SK-N-SH treated with all-trans-retinoic acid at 6 μM for 48 hours (cell line): ENCODE data around the gene MYOM3.

ENCODE experiments used
- ATAC-seq: fragments of 200-7000 bp; cut with Tn5 transposase; 3 replicates; pipeline ENCODE4 v1.9.1; 2020; ENCODE audit warnings: mild to moderate bottlenecking, moderate library complexity
- ARNTL ChIP-seq: fragments of 450-650 bp; formaldehyde crosslinking; IDR thresholded peaks from 2 replicates; pipeline ENCODE4 v1.5.0; 2020; ENCODE audit warnings: low read depth, mild to moderate bottlenecking, moderate library complexity, borderline replicate concordance
- BACH2 ChIP-seq: fragments of 250-450 bp; sonication (Bioruptor Pico); IDR thresholded peaks from 2 replicates; pipeline ENCODE4 v1.9.0; 2021; ENCODE audit warnings: mild to moderate bottlenecking, borderline replicate concordance
- CREB5 ChIP-seq: fragments of 250-450 bp; sonication (Bioruptor Pico); IDR thresholded peaks from 2 replicates; pipeline ENCODE4 v1.5.1; 2020; ENCODE audit warnings: low read depth, mild to moderate bottlenecking, moderate library complexity
- CSDC2 ChIP-seq: fragments of 250-450 bp; sonication (Bioruptor Pico); IDR thresholded peaks from 2 replicates; pipeline ENCODE4 v1.5.0; 2020; ENCODE audit warnings: mild to moderate bottlenecking, moderate library complexity
- CSRNP3 ChIP-seq: fragments of 250-450 bp; sonication (Bioruptor Pico); IDR thresholded peaks from 2 replicates; pipeline ENCODE4 v1.5.1; 2021; ENCODE audit warnings: mild to moderate bottlenecking, moderate library complexity
- GLIS3 ChIP-seq: fragments of 250-450 bp; sonication (Bioruptor Pico); IDR thresholded peaks from 2 replicates; pipeline ENCODE4 v1.5.0; 2020; ENCODE audit warnings: mild to moderate bottlenecking, moderate library complexity
- ISL1 ChIP-seq: fragments of 250-450 bp; sonication (Bioruptor Pico); IDR thresholded peaks from 2 replicates; pipeline ENCODE4 v2.1.2; 2022; ENCODE audit warnings: mild to moderate bottlenecking, moderate library complexity
- OSR1 ChIP-seq: fragments of 250-450 bp; sonication (Bioruptor Pico); IDR thresholded peaks from 2 replicates; pipeline ENCODE4 v1.8.0; 2022; ENCODE audit warnings: moderate library complexity, mild to moderate bottlenecking, inconsistent platforms
- PPARA ChIP-seq: fragments of 250-450 bp; sonication (Bioruptor Pico); IDR thresholded peaks from 2 replicates; pipeline ENCODE4 v1.5.0; 2020; ENCODE audit warnings: mild to moderate bottlenecking, borderline replicate concordance
- RARB ChIP-seq: fragments of 250-450 bp; sonication (Bioruptor Pico); IDR thresholded peaks from 2 replicates; pipeline ENCODE4 v1.8.0; 2021; ENCODE audit warnings: mild to moderate bottlenecking, moderate library complexity
- SNAI2 ChIP-seq: fragments of 250-450 bp; sonication (Bioruptor Pico); IDR thresholded peaks from 2 replicates; pipeline ENCODE4 v1.5.0; 2020; ENCODE audit warnings: mild to moderate bottlenecking, moderate library complexity
- TCF4 ChIP-seq: fragments of 250-450 bp; sonication (Bioruptor Pico); IDR thresholded peaks from 2 replicates; pipeline ENCODE4 v1.8.0; 2021; ENCODE audit warnings: mild to moderate bottlenecking, moderate library complexity, borderline replicate concordance
- TOX ChIP-seq: fragments of 250-450 bp; sonication (Bioruptor Pico); IDR thresholded peaks from 2 replicates; pipeline ENCODE4 v1.8.0; 2021; ENCODE audit warnings: mild to moderate bottlenecking, moderate library complexity, borderline replicate concordance
- TSHZ2 ChIP-seq: fragments of 250-450 bp; sonication (Bioruptor Pico); IDR thresholded peaks from 2 replicates; pipeline ENCODE4 v1.5.0; 2020; ENCODE audit warnings: mild to moderate bottlenecking, moderate library complexity
- ZC3H10 ChIP-seq: fragments of 250-450 bp; sonication (Bioruptor Pico); IDR thresholded peaks from 2 replicates; pipeline ENCODE4 v1.5.1; 2021; ENCODE audit warnings: mild to moderate bottlenecking, moderate library complexity
- ZFP3 ChIP-seq: fragments of 250-450 bp; sonication (Bioruptor Pico); IDR thresholded peaks from 2 replicates; pipeline ENCODE4 v1.5.0; 2020; ENCODE audit warnings: mild to moderate bottlenecking, moderate library complexity
- ZFP30 ChIP-seq: fragments of 450-650 bp; formaldehyde crosslinking; IDR thresholded peaks from 2 replicates; pipeline ENCODE4 v1.5.0; 2022; ENCODE audit warnings: mild to moderate bottlenecking, moderate library complexity
- ZNF565 ChIP-seq: fragments of 450-650 bp; formaldehyde crosslinking; conservative IDR thresholded peaks from 2 replicates; pipeline ENCODE4 v1.5.0; 2020; ENCODE audit warnings: low read depth, mild to moderate bottlenecking, moderate library complexity
- ZNF70 ChIP-seq: fragments of 450-650 bp; formaldehyde crosslinking; IDR thresholded peaks from 2 replicates; pipeline ENCODE4 v1.5.0; 2020; ENCODE audit warnings: mild to moderate bottlenecking, moderate library complexity
- ZNF8 ChIP-seq: fragments of 450-650 bp; formaldehyde crosslinking; IDR thresholded peaks from 2 replicates; pipeline ENCODE4 v1.5.0; 2020; ENCODE audit warnings: mild to moderate bottlenecking, moderate library complexity
- TF ChIP-seq, protein P1 (sequence below): fragments of 250-450 bp; sonication (Bioruptor Pico); IDR thresholded peaks from 2 replicates; pipeline ENCODE4 v1.8.0; 2020; ENCODE audit warnings: mild to moderate bottlenecking, moderate library complexity, borderline replicate concordance

MYOM3 gene

DNA sequence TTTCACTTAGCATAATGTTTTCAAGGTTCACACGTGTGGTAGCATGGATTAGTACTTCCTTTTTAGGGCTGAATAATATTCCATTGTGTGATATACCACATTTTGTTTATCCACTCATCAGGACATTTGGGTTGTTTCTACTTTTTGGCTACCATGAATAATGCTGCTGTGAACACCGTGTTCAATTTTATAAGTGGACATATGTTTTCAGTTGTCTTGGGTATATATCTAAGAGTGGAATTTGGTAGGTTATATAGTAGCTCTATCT lies 27.2 kb upstream of the MYOM3 start:
- no peak for ATAC-seq
- TF ChIP-seq, protein P1, sequence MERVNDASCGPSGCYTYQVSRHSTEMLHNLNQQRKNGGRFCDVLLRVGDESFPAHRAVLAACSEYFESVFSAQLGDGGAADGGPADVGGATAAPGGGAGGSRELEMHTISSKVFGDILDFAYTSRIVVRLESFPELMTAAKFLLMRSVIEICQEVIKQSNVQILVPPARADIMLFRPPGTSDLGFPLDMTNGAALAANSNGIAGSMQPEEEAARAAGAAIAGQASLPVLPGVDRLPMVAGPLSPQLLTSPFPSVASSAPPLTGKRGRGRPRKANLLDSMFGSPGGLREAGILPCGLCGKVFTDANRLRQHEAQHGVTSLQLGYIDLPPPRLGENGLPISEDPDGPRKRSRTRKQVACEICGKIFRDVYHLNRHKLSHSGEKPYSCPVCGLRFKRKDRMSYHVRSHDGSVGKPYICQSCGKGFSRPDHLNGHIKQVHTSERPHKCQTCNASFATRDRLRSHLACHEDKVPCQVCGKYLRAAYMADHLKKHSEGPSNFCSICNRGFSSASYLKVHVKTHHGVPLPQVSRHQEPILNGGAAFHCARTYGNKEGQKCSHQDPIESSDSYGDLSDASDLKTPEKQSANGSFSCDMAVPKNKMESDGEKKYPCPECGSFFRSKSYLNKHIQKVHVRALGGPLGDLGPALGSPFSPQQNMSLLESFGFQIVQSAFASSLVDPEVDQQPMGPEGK (CRISPR knock-in tag): no peak
- TF ChIP-seq BACH2 (no peak), ZNF70 (CRISPR knock-in tag) (no peak), CSDC2 (CRISPR knock-in tag) (no peak), ZNF8 (CRISPR knock-in tag) (peak; percentile 41; the same call in 1 of the 2 replicates)

- TF ChIP-seq PPARA (CRISPR knock-in tag) (no peak), TOX (CRISPR knock-in tag) (no peak), OSR1 (CRISPR knock-in tag) (no peak), ZFP30 (CRISPR knock-in tag) (no peak), RARB (CRISPR knock-in tag) (no peak), ZFP3 (no peak), TCF4 (CRISPR knock-in tag) (no peak), CSRNP3 (no peak), SNAI2 (CRISPR knock-in tag) (no peak)
These were observed 26.7 kb upstream of the MYOM3 start for GRCh38 chr1:24138476-24139221.

GRCh38 chr1:24136956-24137539 lies 25.1 kb upstream of the MYOM3 start:
- no peak for ATAC-seq
- TF ChIP-seq CSDC2 (CRISPR knock-in tag) (no peak), CSRNP3 (no peak), SNAI2 (CRISPR knock-in tag) (no peak), RARB (CRISPR knock-in tag) (no peak), CREB5 (CRISPR knock-in tag) (no peak)

More at GRCh38 chr1:24138476-24139221, 26.7 kb upstream of the MYOM3 start:
- ATAC-seq: no peak

GRCh38 chr1:24134376-24134775 lies 22.4 kb upstream of the MYOM3 start:
- ATAC-seq: no peak
- TF ChIP-seq ZC3H10 (CRISPR knock-in tag) (no peak), GLIS3 (no peak), CSDC2 (CRISPR knock-in tag) (no peak), ARNTL (CRISPR knock-in tag) (no peak), ZFP30 (CRISPR knock-in tag) (no peak), RARB (CRISPR knock-in tag) (no peak), ISL1 (no peak), BACH2 (no peak), CSRNP3 (no peak), TSHZ2 (CRISPR knock-in tag) (no peak), ZFP3 (no peak), ZNF8 (CRISPR knock-in tag) (no peak), ZNF565 (CRISPR knock-in tag) (no peak), TOX (CRISPR knock-in tag) (no peak)
- TF ChIP-seq, protein P1 (CRISPR knock-in tag): no peak
